H4 (cell line): ENCODE measurements around the gene ZNF408. TPM values are rescaled to one million over a fixed set of nuclear protein-coding genes. Genes with fewer than 3 reads are reported as not detected.
"Not testable (repeated sequence)": the region's sequence is repeated elsewhere in the genome, so short reads cannot be mapped to it uniquely, and the experiment has no call there.

Experiments used
- DNase-seq: peaks from one replicate; pipeline ENCODE4 v3.0.0-alpha.2; 2015; ENCODE audit warnings: low spot score
- total RNA-seq: library from RNA; depleted of rRNA; stranded (reverse); fragments of >200 nt; shearing (Covaris generic); gene quantifications from 2 replicates; pipeline ENCODE4 v1.2.3, GENCODE V29; 2014; rRNA removed

Gene ZNF408
- 4.8 and 5.1 TPM in 2 replicates for total RNA-seq

GRCh38 chr11:46700241-46701077, at the start of gene ZNF408, which contains the start of gene ARHGAP1:
Gene ZNF408, plus strand, starts transcription at chr11:46701031. Its CDS starts 17 bp downstream, at chr11:46701048.
Gene ARHGAP1, minus strand, starts transcription at chr11:46700619. Its CDS starts 4,512 bp downstream, at chr11:46696107.
- peak; percentile 97 for DNase-seq

- DNase-seq = no peak
These were observed 45.2 kb upstream of the ZNF408 start for GRCh38 chr11:46655631-46656030.

GRCh38 chr11:46657186-46657585, 43.6 kb upstream of the ZNF408 start:
- DNase-seq = no peak

GRCh38 chr11:46658259-46658658, 42.6 kb upstream of the ZNF408 start:
- DNase-seq = peak; percentile 35

DNA sequence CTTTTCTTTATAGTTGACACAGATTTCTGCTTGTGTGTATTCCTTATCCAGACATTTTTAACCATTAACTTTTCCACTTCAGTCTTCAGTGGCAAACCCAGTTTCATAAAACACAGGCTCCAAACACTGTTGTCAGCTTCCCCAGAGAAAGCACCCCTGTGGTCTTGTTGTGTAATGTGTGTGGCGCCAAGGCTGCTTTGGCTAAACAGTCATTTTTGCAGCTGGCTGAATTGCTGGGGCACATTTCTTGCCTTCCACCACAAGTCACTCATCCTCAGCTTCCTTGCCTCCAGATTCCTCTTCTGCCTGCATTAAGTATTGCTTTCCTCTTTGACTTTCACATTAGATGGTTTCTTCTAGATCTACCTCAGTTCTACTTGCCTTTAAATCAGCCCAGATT, 40.9 kb upstream of the ZNF408 start:
- no peak for DNase-seq

DNA sequence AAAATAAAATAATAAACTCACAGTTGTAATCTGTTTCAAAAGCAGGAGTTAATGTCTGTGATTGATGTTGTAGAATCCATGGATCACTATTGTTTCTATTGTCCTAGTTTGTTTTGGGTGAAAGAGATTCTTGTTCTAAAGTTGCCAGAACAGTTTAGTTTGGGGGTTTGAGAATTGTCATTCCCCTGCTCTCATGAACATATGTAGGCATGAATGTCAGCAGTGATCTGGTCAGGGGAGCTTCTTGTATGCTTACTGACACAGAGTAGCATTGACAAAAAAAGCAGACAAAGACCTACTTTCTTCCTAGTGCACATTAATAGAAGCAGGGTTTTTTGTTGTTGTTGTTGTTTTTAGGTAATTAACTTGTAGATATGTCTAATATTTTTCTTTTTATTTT, 39.0 kb upstream of the ZNF408 start:
- no peak for DNase-seq

DNA sequence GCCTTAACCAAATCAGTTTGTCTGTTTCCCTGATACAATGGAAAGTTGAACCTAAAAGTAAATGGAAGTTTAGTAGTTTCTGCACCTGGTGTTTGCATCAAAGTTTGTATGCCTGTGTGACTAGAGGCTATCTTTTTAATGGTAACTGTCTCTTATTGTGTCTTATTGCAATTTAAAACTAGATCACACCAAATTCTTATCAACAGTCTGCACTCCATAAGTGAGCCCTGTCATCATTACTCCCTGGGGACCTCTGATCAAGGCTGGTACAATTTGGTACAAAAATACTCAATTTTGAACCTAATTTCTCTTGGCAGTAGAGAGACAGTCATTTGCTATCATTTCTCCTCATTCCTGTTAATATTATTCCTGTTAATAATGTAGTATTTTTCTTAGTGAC, 38.5 kb upstream of the ZNF408 start:
- no peak for DNase-seq

DNA sequence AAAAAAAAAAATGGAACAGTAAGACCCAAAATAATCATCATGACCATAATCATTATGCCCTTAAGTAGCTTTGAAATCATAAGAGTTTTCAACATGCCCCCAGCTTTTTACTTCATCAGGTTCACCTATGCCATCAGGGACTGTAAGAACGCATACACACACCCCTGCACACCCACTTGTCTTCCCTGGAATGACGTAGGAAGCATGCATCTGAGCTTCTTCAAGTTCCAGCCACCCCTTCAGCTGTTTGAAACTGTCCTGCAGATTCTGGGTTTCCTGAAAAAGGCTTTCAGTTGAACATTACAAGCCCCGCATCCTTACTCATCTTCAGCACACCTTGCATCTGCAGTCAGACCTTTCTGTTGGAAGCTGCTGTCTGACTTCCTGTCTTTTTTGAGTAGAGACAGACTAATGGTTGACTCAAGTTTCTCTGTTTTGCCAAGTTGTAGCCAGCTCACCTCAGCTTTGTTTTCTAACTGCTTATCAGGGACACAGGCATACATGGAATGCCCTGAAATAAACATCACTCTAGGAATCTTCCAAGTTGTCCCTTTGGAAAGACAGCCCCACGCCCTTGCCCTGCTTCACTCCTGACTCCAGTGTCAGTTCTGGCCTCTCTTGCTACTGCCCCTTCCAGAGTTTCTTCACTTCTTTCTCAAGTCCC, 37.4 kb upstream of the ZNF408 start:
- no peak for DNase-seq

DNA sequence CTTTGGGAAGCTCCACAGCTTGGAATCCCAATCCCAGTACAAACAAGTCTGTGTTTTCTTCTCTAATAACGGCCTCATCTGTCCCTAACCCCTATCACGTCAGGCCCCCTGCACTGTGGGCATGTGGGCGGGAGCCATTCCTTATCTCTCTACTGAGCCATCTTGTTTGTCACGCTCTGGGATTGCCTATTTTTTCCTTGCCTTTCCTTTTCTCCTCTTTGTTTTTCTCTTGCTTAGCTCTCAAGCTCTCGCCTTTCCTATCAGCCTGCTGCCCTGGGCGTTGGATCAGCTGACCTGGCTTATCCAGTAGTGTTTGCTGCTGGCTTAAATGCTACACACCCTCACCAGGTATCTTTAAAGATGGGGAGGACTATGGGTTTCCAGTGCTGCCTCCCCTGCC, 36.2 kb upstream of the ZNF408 start:
- no peak for DNase-seq

DNA sequence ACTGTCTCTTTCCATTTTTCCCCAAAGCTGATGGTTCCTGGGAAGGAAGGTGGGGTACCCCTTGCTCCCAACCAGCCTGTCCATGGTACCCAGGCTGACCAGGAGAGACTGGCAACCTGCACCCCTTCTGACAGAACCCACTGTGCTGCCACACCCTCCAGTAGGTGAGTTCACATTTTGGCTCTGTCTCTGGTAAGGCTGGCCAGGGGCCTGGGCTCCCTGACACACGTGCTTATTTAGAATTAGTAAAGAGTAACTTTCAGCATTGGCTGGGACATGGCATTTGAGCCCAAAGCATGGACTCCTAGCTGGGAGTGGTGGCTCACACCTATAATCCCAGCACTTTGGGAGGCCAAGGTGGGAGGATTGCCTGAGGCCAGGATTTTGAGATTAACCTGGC, 35.5 kb upstream of the ZNF408 start:
- DNase-seq = no peak

GRCh38 chr11:46666516-46666915, 34.3 kb upstream of the ZNF408 start:
- DNase-seq = no peak

GRCh38 chr11:46667043-46667481, 33.8 kb upstream of the ZNF408 start:
- DNase-seq = no peak

DNA sequence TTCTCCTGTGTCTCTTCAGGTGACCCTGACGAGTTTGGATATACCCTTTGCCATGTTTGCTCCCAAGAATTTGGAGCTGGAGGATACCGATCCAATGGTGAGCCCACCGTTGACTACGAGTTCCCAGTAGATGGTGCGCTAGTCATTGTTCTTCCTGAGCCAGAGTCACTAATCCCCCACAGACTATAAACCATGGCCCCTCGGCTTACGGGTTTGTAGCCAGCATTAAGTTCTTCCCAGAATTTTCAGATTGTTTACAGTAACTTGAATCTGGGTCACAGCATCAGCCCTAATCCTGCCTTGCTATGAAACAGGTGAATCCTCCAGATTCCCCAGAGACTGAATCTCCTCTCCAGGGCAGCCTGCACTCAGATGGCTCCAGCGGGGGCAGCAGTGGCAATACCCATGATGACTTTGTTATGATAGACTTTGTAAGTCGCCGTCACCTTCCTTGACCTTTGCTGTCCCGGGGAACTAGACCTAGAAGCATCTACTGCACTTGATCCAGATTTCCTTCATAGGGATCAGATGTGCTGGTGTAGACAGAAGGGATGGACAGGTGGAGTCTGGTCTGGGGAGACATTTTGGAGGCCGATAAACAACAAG, 32.2 kb upstream of the ZNF408 start:
- DNase-seq = no peak

GRCh38 chr11:46669711-46670139, 31.1 kb upstream of the ZNF408 start:
- no peak for DNase-seq

DNA sequence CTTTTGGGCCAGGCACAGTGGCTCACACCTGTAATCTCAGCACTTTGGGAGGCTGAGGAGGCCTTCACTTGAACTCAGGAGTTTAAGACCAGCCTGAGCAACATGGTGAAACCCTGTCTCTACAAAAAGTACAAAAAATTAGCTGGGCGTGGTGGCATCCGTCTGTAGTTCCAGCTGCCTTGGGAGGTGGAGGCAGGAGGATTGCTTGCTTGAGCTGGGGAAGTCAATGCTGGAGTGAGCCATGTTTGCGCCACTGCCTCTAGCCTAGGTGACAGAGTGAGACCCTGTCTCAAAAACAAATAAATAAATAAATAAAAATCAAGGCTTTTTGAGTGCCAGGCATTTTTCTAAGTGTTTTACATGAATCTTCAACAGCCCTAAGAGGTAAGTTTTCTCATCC, 30.3 kb upstream of the ZNF408 start:
- not testable (repeated sequence) for DNase-seq

- no peak for DNase-seq
These were observed 28.9 kb upstream of the ZNF408 start for GRCh38 chr11:46671958-46672315.

- no peak for DNase-seq
These were observed 28.4 kb upstream of the ZNF408 start for GRCh38 chr11:46672381-46672839.

DNA sequence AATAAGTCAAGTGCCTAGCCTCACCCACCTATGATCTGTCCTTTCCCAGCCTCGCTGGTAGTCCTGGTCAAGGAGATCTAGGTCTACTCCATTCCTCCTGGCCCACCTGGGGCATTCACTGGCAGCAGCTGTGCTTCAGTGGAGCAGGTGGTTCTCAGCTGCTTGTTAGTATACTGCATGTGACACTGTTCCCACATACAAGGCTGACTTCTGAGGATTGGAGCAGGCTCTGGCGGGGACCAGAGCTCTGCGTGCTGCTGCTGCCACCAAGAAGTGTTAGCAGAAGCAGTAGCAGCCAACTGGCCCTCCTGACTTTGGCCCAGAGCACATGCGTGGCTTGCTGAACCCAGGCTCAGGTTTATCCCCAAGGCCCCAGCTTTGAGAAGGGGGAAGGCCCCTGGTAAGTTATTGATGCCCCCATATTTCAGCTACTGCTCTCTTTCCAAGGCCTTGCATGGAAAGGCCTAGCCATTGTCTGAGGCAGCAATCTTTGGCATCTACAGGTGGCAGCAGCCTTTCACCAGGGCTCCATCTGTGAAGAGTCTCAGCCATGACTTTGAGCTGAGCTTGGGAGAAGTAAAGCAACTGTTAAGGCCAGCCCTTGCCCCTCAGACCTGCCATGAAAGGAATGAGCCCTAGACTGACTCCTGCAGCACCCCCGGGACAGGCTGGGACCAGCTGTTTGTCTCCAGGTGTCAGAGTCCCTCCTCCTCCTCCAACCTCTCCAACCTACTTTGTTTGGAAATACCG, 26.9 kb upstream of the ZNF408 start:
- no peak for DNase-seq

DNA sequence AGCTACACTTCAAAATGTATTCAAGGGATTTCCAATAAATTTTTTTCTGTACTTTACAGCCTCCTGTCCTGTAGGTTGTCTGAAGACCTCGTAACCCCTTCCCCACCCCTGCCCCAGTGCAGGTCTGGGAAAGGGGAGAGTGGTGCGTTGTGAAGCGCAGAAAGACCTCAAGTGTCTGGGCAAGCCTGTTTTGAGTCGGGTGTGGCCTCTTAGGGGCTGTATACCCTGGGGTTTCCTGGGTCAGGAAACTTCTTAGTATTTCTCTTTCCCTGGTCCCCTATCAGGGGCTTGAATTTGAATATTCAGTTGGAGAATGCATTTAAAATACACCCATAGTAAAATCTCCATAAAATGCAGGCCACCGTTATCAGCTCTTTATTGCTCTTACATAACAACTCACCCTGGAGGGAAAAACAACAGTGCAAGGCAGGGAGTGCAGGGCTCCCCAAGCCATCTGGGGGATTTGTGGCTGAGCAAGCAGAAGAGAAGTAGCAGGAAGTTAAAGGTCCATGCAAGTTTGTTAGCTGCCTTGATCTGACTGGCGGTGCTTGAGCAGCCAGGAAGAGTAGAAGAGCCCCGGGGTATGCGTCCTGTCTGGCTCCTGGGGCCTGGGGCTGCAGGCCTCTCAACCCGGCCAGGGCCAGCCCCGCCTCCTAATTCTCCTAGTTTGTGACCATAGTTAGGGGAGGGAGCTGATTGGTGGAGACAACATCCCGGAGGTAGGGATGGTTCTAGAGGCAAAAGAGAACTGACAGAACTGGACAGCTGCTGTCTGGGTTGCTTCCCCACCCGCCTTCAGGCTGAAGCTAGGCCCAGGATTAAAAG, 26.2 kb upstream of the ZNF408 start:
- no peak for DNase-seq

- peak; percentile 62 for DNase-seq
These were observed 25.5 kb upstream of the ZNF408 start for GRCh38 chr11:46675288-46675851.

DNA sequence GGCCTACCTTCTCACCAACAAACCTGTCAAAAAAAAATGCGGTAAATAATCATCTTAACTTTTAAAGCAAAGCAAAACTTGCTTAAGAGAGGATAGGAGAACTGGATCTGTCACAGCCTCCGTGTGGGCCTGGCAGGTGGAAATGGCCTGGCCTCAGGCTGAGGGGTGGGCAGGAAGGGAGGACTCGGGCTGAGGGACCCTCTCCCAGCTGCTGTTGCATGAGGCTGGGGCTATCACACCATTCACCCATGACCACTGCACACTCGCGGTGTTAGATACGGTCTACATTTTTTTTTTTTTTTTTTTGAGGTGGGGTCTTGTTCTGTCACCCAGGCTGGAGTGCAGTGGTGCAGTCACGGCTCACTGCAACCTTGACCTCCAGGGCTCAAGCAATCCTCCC, 24.9 kb upstream of the ZNF408 start:
- DNase-seq = no peak
